Retinal pigment epithelial cell (primary cell): ENCODE results near the gene VIPR1.
"Not testable (repeated sequence)": the region's sequence is repeated elsewhere in the genome, so short reads cannot be mapped to it uniquely, and the experiment has no call there.

ENCODE experiments used
- DNase-seq: peaks from one replicate; pipeline ENCODE4 v3.0.0-alpha.2; 2010; ENCODE audit warnings: low read depth
- H3K4me3 ChIP-seq: 2 replicates; pipeline ENCODE4 v1.5.1; 2011; ENCODE audit warnings: mild to moderate bottlenecking, low read length, control low read depth, moderate library complexity
- TF ChIP-seq, protein P1 (sequence below): conservative IDR thresholded peaks from 2 replicates; pipeline ENCODE4 v1.5.1; 2011; ENCODE audit warnings: low read depth, low read length, control low read depth, inconsistent platforms

Gene VIPR1

DNA sequence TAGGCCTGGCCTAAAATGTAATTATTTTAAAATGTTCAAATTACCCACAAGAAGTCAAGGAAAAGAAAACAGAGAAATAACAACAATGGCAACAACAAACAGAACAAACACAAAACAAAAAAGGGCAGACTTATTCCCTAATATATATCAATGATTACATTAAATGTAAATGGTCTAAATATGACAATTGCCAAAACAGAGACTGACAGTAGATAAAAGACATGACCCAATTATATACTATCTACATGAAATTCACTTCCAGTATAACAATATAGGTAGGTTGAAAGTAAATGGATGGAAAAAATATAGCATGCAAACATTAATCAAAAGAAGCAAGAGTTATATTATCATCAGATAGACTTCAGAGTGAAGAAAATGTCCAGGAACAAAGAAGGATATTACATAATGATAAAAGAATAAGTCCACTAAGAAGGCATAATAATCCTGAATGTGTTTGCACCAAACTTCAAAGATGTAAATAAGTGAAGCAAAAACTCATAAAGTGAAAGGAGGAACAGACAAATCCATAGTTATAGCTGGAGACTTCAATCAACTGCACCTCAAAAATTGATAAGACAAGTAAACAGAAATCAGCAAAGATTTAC, 72.8 kb downstream of the VIPR1 start:
- H3K4me3 ChIP-seq: no peak overlapping the region
- TF ChIP-seq, protein P1, sequence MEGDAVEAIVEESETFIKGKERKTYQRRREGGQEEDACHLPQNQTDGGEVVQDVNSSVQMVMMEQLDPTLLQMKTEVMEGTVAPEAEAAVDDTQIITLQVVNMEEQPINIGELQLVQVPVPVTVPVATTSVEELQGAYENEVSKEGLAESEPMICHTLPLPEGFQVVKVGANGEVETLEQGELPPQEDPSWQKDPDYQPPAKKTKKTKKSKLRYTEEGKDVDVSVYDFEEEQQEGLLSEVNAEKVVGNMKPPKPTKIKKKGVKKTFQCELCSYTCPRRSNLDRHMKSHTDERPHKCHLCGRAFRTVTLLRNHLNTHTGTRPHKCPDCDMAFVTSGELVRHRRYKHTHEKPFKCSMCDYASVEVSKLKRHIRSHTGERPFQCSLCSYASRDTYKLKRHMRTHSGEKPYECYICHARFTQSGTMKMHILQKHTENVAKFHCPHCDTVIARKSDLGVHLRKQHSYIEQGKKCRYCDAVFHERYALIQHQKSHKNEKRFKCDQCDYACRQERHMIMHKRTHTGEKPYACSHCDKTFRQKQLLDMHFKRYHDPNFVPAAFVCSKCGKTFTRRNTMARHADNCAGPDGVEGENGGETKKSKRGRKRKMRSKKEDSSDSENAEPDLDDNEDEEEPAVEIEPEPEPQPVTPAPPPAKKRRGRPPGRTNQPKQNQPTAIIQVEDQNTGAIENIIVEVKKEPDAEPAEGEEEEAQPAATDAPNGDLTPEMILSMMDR: no peak
- no peak for DNase-seq

DNA sequence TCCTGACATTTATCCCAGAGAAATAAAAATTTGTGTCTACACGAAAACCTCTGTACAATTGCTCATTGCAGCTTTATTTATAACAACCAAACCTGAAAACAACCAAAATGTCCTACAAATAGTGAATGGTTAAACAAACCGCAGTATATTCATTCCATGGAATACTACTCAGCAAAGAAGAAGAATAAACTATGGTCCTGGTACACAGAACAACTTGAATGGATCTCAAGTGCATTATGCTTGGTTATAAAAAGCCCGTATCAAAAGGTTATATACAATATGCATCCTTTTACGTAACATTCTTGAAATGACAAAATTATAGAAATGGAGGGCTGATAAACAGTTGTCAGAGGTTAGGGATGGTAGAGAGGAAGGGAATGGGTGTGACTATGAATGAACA, 75.6 kb downstream of the VIPR1 start:
- TF ChIP-seq, protein P1: no peak
- DNase-seq: no peak

DNA sequence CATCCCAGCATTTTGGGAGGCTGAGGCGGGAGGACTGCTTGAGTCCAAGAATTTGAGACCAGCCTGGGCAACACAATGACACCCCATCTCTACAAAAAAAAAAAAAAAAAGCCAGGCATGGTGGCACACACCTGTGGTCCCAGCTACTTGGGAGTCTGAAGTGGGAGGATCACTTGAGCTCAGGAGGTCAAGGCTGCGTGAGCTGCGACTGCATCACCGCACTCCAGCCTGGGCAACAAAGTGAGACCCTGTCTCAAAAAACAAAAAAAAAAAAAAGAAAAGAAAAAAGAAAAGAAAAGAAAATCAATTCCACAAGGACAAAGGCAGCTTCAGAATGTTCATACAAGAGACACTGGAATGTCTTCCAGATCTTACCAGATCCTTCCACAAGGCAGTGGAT, 76.9 kb downstream of the VIPR1 start:
- not testable (repeated sequence) for H3K4me3 ChIP-seq, DNase-seq

More for the DNA sequence above, 75.6 kb downstream of the VIPR1 start:
- no peak overlapping the region for H3K4me3 ChIP-seq

DNA sequence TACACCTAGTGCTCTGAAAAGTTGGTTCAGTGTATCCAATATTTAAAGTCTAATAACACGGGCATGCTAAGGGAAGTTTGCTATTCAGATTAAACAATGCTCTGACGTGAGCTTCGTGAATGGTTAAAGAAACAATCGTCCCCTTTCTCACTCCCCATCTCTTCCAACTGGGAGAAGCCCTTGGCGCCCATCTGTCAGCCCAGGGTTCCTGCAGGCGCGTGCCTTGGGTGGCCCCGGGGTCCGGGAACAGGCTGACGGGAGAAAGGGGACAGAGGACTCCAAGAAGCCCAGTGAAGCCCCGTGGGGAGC, 78.9 kb downstream of the VIPR1 start:
- TF ChIP-seq, protein P1: no peak
- peak overlapping the region; percentile 80 for H3K4me3 ChIP-seq
- no peak for DNase-seq

DNA sequence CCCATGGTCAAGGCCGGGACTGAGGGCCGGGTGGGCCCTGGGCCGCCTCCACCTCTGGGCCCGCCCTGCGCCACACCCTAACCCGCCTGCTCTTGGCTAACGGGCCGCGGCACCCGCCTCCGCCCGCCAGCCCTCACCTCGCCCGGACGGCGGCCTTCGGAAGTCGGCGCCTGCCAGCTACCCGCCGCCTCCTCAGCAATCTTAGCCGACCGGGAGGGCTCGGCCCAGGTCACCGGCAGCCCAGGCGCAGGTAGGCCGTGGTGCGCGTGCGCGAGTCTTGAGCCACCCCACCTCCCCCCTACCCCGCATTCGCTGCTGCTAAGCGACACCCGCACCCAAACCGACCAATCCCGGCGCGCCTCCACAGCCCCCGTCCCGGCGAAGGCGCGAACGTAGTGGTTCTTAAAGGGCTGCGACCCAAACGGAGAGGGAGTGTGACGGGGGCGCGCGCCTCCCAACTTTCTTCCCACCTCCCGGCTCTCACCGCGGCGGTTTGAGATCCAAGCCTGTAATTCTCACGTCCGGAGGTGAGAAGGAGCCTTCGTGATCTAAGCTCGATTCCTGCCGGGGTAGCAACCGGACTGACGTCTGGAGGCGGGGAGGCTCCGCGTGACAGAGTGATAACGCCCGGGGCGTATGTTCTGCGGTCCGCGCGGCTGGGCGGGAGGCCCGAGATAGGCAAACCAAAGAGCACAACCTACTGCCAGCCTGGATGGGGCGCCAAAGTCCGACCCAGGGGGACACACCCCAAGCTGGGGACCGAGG, 79.4 kb downstream of the VIPR1 start, which contains the start of gene SEC22C:
Gene SEC22C, minus strand, starts transcription at position 259 of the 765 bp plus-strand sequence. CDS start 12,921 bp downstream, outside the sequence.
- peak; percentile 79 for DNase-seq
- TF ChIP-seq, protein P1: peak; percentile 31

DNA sequence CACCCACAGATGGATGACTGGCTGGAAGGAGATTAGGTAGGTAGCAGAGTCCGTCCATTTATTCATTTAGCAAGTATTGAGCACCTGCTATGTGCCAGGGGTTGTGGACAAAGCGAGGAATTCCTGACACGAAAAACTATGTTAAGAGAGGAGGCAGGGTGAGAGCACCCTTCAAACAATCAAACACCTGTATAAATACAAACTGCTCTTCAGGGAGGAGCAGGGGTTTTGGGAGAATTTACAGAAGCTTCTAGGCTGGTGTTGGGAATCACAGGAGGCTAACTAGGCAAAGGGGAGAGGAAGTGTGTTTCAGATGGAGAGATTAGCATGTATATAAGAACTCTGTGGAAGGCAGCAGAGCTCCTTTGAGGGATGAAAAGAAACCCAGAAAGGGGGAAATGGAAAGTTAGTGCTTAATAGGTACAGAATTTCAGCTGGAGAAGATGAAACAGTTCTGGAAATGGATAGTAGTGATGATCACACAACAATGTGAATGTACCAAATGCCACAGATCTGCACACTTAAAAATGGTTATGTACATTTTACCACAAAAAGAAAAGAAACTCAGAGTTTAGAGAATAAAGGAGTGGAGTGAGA, 80.1 kb downstream of the VIPR1 start:
- H3K4me3 ChIP-seq: peak overlapping the region; percentile 80
- no peak for DNase-seq
- TF ChIP-seq, protein P1: no peak

More for the DNA sequence above, 79.4 kb downstream of the VIPR1 start, which contains the start of gene SEC22C:
- H3K4me3 ChIP-seq: peak within 1 kb of the TSS; percentile 80
